HG03045 (cell line): Measurements from ENCODE around the gene TCOF1.
"Not testable (repeated sequence)": the region's sequence is repeated elsewhere in the genome, so short reads cannot be mapped to it uniquely, and the experiment has no call there.

ENCODE experiments used
- ATAC-seq: cut with Tn5 transposase; IDR thresholded peaks from one replicate; pipeline ENCODE4 v1.9.1; 2021; ENCODE audit warnings: mild to moderate bottlenecking, moderate library complexity; ENCODE audit not compliant: unreplicated experiment

Gene TCOF1

DNA sequence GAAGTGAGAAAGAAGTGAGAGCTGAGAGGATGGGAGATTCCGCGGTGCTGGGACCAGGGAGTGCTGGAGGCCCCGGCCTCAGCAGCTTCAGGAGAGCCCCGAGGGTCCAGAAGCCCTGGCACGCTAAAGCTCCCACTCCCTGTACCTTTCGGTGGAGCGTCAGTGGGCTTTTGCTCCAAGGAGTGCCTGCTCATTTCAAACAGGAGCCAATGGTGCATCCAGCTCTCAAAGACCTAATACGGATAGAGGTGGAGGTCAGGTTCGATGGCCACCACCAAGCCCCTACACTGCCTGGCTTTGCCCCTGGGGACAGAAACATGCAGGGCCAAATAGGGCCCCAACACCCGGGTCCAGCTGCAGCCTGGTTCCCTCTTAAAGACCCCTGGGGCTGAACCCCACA is 47.0 kb downstream of the TCOF1 start:
- no peak for ATAC-seq

GRCh38 chr5:150404941-150405816 is 47.7 kb downstream of the TCOF1 start:
- no peak for ATAC-seq

- no peak for ATAC-seq
Measured at GRCh38 chr5:150406103-150406722, 48.7 kb downstream of the TCOF1 start.

DNA sequence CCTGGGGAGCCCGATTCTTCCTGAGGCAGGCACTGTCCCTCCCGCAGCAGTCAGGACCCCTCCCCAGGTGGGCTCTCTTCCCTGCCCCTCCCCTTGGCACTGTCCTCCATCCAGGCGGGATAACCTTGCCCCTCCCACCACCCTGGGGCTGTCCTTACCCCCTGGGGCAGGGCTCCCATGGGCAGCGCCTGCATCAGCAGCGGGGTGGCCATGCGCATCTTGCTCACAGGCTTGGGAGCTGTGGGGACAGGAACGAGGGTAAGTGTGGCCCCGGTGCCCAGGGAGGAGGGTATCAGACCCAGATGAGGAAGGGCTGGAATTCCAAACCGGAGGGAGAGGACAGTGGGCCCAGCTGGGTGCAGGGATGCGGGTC is 49.2 kb downstream of the TCOF1 start:
- ATAC-seq = no peak

DNA sequence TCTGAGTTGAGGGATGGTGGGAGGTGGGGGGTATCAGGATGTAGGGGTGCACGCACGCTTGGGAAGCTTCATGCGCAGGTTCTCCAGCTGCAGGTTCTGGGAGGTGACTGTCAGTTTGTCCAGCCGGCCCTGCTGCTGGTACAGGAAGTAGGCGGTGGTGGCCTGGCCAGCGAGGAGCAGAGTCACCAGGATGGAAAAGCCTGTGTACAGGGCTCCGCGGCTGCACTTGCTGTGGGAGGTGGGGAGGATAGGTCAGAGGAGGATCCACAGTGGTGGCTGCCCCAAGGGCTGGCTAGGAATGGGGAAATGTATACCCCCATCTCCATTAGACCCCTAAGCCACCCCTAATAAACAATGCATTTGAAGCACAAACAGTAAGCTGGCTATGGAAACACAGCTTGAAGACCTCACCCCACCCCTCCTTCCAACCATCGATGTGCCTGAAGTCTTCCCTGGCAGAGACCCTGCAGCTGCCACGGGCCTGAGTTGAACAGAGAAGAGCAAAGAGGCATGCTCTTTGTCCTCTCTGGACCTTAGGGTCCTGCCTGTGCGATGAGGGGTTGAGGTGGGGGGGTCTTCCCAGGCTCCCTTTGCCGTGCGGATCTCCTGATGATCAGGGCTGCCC is 49.7 kb downstream of the TCOF1 start:
- ATAC-seq = no peak

DNA sequence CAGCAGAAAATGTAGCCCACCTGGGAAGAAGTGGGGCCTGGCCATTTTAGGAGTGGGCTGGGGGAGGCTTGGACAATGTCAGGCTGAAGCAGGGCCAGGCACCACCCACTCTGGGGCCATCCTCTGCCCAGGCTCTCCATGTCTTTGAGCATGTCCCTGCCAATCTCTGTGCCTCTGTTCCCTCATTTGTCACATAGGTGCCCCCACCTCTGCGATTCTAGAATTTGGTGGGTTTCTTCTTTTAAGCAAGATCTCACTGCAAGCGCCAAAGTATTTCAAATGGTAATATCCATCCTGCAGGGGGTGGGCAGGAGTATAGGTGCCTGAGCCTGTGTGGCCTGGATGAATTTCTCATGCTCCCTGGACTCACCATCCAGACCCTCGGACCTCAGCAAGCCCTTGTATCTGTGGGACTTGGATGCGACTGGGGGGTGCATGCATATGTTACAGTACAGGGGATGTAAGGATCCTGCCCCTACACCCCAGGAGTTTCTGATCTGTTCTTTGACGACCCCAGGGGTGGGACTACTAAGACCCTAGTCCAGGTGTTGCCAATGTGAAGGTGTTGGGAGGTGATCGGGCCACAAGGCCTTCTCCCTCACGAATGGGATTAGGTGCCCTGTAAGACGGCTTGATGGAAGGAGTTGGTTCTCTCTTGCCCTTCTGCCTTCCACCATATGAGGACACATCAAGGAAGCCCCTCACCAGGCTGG is 50.9 kb downstream of the TCOF1 start:
- ATAC-seq = no peak

- peak; percentile 34 for ATAC-seq
Measured at GRCh38 chr5:150409638-150410523, 52.4 kb downstream of the TCOF1 start.

DNA sequence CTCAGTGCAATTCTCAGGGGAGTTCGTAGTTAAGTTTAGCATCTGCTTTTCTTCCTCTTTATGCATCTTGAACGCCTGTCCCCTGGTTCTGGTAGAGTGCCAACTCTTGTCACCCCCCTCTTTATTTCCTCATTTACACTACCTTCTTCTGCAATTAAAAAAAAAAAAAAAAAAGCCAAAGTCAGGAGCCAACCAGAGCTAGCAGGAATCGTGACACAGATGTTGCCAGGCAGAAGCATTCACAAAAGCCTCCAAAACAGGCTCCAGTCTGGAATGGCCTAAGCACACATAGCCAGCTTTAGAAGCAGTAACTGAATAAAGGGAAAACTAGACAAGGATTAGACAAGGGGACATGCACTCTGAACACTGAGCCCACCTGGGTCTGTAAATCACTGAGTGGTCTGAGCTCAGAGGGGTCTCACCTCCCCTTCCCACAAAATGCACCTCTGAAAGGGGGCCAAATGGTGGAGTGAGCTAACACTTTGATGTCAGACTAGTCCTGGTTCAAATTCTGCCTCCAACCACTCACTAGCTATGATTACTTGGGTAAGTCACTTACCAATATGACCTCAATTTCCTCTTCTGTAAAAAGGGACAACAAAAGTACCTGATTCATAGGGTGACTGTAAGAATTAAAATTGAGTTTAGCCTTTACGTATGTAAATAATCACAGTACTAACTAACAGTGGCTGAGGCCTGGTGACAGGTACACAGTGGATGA is 53.2 kb downstream of the TCOF1 start:
- ATAC-seq = no peak

- no peak for ATAC-seq
Measured at GRCh38 chr5:150411245-150411979, 53.9 kb downstream of the TCOF1 start.

GRCh38 chr5:150412319-150413175 is 55.0 kb downstream of the TCOF1 start, which contains the start of gene CD74:
Gene CD74 (minus strand): TSS chr5:150412910. CDS start chr5:150412749, 161 bp downstream.
- peak; percentile 73 for ATAC-seq

DNA sequence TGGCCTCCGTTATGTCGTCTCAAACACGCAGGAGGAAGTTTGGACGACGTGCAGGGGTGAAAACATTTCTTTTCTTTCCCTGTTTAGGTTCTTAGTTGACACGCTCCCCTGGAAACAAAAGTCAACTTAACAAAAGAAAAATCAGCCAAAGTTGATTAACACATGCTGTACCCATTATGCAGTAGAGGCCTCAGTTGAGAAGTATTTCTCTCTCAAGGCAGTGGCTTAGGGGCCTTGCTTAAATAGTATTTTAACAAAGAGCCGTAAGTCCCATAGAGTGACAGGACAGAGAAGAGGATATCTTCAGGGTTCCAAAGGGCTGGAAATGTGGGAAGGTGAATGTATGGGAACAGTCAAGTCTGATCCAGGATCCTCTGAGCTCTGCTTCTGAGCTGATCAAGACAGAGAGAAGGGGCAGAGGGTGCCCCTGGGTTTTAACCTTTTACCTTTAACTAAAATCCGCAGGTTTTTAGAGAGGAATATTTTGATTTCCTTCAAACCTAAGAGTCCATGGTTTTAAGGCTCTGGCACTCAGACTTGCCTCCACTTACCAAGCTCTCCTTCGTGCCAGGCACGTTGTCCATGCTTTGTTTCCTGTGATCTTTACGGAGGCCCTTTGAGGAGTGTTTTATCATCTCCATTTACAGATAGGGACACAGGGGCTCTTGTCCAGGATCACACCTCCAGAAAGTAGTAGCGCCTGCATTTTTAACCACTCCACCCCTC is 55.8 kb downstream of the TCOF1 start:
- ATAC-seq = no peak

- ATAC-seq = not testable (repeated sequence)
Measured at GRCh38 chr5:150413902-150414790, 56.6 kb downstream of the TCOF1 start.

DNA sequence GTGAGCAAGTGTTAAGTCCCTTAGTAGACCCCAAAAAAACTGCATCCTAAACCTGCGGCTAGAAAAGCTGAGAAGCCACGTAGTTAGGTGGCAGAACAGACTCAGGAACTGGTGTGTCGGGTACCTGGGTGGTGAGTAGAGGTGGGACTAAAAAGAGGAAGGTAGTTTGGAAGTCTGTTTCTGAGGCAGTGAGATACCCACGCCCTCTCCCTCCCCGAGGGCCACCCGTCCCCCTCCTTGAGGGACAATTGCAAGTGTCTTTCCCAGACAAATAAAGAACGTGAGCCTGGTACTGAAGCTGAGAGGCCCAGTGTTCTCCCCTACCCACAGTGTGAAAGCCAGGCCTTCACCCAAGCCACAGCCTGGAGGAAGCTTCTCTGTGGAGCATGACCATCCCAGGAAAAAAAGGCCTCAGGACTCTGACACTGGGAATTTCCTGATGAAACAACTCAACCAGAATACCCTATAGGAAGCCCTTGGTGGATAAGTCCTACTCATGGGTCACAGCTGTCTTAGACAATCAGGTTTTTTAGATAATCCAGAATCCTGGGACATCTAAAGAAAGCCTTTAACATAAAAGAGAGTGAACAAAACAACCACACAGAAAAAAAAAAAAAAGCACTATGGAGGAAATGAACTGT is 62.3 kb downstream of the TCOF1 start:
- ATAC-seq = no peak

DNA sequence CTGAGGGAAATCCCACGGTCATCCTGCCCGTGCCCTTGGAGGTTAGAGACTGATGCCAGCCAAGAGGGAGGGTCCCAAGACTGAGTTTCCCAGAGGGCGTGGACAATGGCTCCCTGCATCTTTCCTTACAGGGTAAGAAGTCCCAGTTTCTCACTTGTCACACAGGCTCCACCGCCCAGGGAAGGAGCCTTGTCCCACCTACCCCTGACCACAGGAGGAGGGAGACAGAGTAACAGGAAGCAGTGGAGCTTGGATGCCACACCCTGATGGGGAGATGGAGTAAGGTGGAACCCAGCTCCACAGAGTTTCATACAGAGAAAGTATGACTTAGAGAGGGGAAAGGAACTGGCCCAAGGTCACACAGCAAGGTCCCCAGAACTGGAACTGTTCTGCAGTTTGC is 64.6 kb downstream of the TCOF1 start:
- ATAC-seq = no peak

GRCh38 chr5:150422758-150423157 is 65.3 kb downstream of the TCOF1 start:
- ATAC-seq = no peak

GRCh38 chr5:150426165-150426564 is 68.7 kb downstream of the TCOF1 start:
- ATAC-seq = not testable (repeated sequence)
